GM23338 (cell line): ENCODE results near the gene POLR3G. TPM values are rescaled to one million over a fixed set of nuclear protein-coding genes. Genes with fewer than 3 reads are reported as not detected.

Source experiments
- ATAC-seq: fragments of 200-7000 bp; cut with Tn5 transposase; 3 replicates; pipeline ENCODE4 v1.9.1; 2020
- DNase-seq: peaks from one replicate; pipeline ENCODE4 v3.0.0-alpha.2; 2015; ENCODE audit warnings: low spot score
- H2AFZ ChIP-seq: fragments of 200-600 bp; sonication (generic); 2 replicates; pipeline ENCODE4 v1.8.0; 2016; ENCODE audit warnings: antibody characterized with exemption, mild to moderate bottlenecking, moderate library complexity
- H3F3A ChIP-seq: fragments of 200-600 bp; sonication (generic); replicated peaks from 2 replicates; pipeline ENCODE4 v1.8.0; 2017; ENCODE audit warnings: antibody characterized with exemption, mixed run types, low read depth
- H3K27ac ChIP-seq: fragments of 200-600 bp; sonication (generic); 2 replicates; pipeline ENCODE4 v1.6.1; 2016; ENCODE audit warnings: low read depth
- H3K27me3 ChIP-seq: fragments of 200-600 bp; sonication (generic); 2 replicates; pipeline ENCODE4 v1.8.0; 2016; ENCODE audit warnings: mild to moderate bottlenecking, mixed run types, moderate library complexity; ENCODE audit not compliant: insufficient read depth
- H3K36me3 ChIP-seq: fragments of 200-600 bp; sonication (generic); 2 replicates; pipeline ENCODE4 v1.8.0; 2016; ENCODE audit warnings: mild to moderate bottlenecking; ENCODE audit not compliant: insufficient read depth
- H3K4me1 ChIP-seq: fragments of 200-600 bp; sonication (generic); 2 replicates; pipeline ENCODE4 v1.8.0; 2016; ENCODE audit warnings: mild to moderate bottlenecking, moderate library complexity; ENCODE audit not compliant: insufficient read depth
- H3K4me2 ChIP-seq: fragments of 200-600 bp; sonication (generic); 2 replicates; pipeline ENCODE4 v1.7.1; 2017; ENCODE audit warnings: mixed run types
- H3K4me3 ChIP-seq: fragments of 200-600 bp; sonication (generic); 2 replicates; pipeline ENCODE4 v1.6.1; 2016; ENCODE audit warnings: mixed run types
- H3K79me2 ChIP-seq: fragments of 200-600 bp; sonication (generic); replicated peaks from 2 replicates; pipeline ENCODE4 v1.8.0; 2017; ENCODE audit warnings: mild to moderate bottlenecking; ENCODE audit not compliant: insufficient read depth
- H3K9me2 ChIP-seq: fragments of 200-600 bp; sonication (generic); 2 replicates; pipeline ENCODE4 v1.8.0; 2017; ENCODE audit not compliant: insufficient read depth
- H4K20me1 ChIP-seq: fragments of 200-600 bp; sonication (generic); replicated peaks from 2 replicates; pipeline ENCODE4 v1.8.0; 2017; ENCODE audit warnings: mild to moderate bottlenecking; ENCODE audit not compliant: insufficient read depth
- H3K27ac Mint-ChIP-seq: 2 replicates; pipeline ENCODE4 v1.8.0; 2020; ENCODE audit warnings: inconsistent platforms, mild to moderate bottlenecking, moderate library complexity, mixed read lengths
- H3K27me3 Mint-ChIP-seq: 3 replicates; pipeline ENCODE4 v1.8.0; 2022; ENCODE audit warnings: low read depth, mild to moderate bottlenecking, moderate library complexity, mixed read lengths, inconsistent platforms; ENCODE audit not compliant: insufficient read depth, poor library complexity
- H3K36me3 Mint-ChIP-seq: 3 replicates; pipeline ENCODE4 v1.8.0; 2021; ENCODE audit warnings: low read depth, mild to moderate bottlenecking, inconsistent platforms, moderate library complexity, mixed read lengths
- H3K4me1 Mint-ChIP-seq: 3 replicates; pipeline ENCODE4 v1.8.0; 2020; ENCODE audit warnings: mild to moderate bottlenecking, inconsistent platforms, mixed read lengths
- H3K4me3 Mint-ChIP-seq: 3 replicates; pipeline ENCODE4 v1.8.0; 2021; ENCODE audit warnings: moderate library complexity, mild to moderate bottlenecking, inconsistent platforms, mixed read lengths
- H3K9me3 Mint-ChIP-seq: 3 replicates; pipeline ENCODE4 v1.8.0; 2020; ENCODE audit warnings: moderate library complexity, mild to moderate bottlenecking, inconsistent platforms, mixed read lengths
- CREB1 ChIP-seq: fragments of 250-450 bp; sonication (Bioruptor Pico); IDR thresholded peaks from 2 replicates; pipeline ENCODE4 v1.5.0; 2020; ENCODE audit warnings: low read depth, mild to moderate bottlenecking, moderate library complexity
- EZH2 ChIP-seq: fragments of 200-600 bp; sonication (generic); IDR thresholded peaks from one replicate; pipeline ENCODE4 v1.8.0; 2017; ENCODE audit warnings: antibody characterized with exemption, mild to moderate bottlenecking, low read depth; ENCODE audit not compliant: unreplicated experiment
- EZH2phosphoT487 ChIP-seq: fragments of 200-600 bp; sonication (generic); IDR thresholded peaks from one replicate; pipeline ENCODE4 v1.8.1; 2018; ENCODE audit warnings: antibody characterized with exemption; ENCODE audit not compliant: unreplicated experiment
- JUNB ChIP-seq: IDR thresholded peaks from one replicate; pipeline ENCODE4 v1.6.1; 2016; ENCODE audit warnings: antibody characterized with exemption; ENCODE audit not compliant: unreplicated experiment
- NANOG ChIP-seq: IDR thresholded peaks from 2 replicates; pipeline ENCODE4 v1.6.1; 2016; ENCODE audit warnings: antibody characterized with exemption, borderline replicate concordance
- POLR2AphosphoS5 ChIP-seq: IDR thresholded peaks from 2 replicates; pipeline ENCODE4 v1.6.1; 2016; ENCODE audit warnings: antibody characterized with exemption, low read depth
- STAT1 ChIP-seq: IDR thresholded peaks from one replicate; pipeline ENCODE4 v1.6.1; 2016; ENCODE audit warnings: antibody characterized with exemption; ENCODE audit not compliant: unreplicated experiment
- ZNF114 ChIP-seq: fragments of 250-450 bp; sonication (Bioruptor Pico); IDR thresholded peaks from 2 replicates; pipeline ENCODE4 v1.5.0; 2020; ENCODE audit warnings: mild to moderate bottlenecking, moderate library complexity
- ZNF331 ChIP-seq: fragments of 250-450 bp; sonication (Bioruptor Pico); IDR thresholded peaks from 2 replicates; pipeline ENCODE4 v1.5.0; 2020; ENCODE audit warnings: low read depth, mild to moderate bottlenecking, moderate library complexity
- ZNF462 ChIP-seq: fragments of 250-450 bp; sonication (Bioruptor Pico); IDR thresholded peaks from 2 replicates; pipeline ENCODE4 v1.5.0; 2020; ENCODE audit warnings: mild to moderate bottlenecking, moderate library complexity
- polyA plus RNA-seq: library from polyadenylated mRNA; unstranded; fragments of >200 nt; fragmentation: Nextera tagmentation; extraction: Ambion mirVana; gene quantifications from 2 replicates; pipeline ENCODE4 v1.2.1, GENCODE V29; 2016
- total RNA-seq: library from RNA; depleted of rRNA; stranded (reverse); fragments of >200 nt; shearing (Covaris generic); gene quantifications from 2 replicates; pipeline ENCODE4 v1.2.3, GENCODE V29; 2014
- TF ChIP-seq, protein P1 (sequence below): IDR thresholded peaks from 2 replicates; pipeline ENCODE4 v1.6.1; 2016; ENCODE audit warnings: antibody characterized with exemption
- TF ChIP-seq, protein P2 (sequence below): IDR thresholded peaks from one replicate; pipeline ENCODE4 v1.6.1; 2018; ENCODE audit warnings: antibody characterized with exemption; ENCODE audit not compliant: unreplicated experiment

POLR3G gene
- total and polyA plus RNA-seq, 2 experiments from 2014 or later = 147 to 376 TPM

GRCh38 chr5:90483206-90483605, 8.5 kb downstream of the POLR3G start:
- H3K4me3 Mint-ChIP-seq = peak overlapping the region; percentile 28; the same call in 1 of the 3 replicates
- H3F3A ChIP-seq = peaks cover 3% of the 10 kb centered on the region; the same call in 1 of the 2 replicates
- H3K79me2 ChIP-seq = peaks cover 88% of the 10 kb centered on the region
- peaks cover 88% of the 10 kb centered on the region for H3K36me3 Mint-ChIP-seq
- no peak for ATAC-seq
- peaks cover 27% of the 10 kb centered on the region; the same call in 1 of the 2 replicates for H3K36me3 ChIP-seq
- peaks cover 3% of the 10 kb centered on the region; the same call in 1 of the 2 replicates for H4K20me1 ChIP-seq
- H3K4me1 Mint-ChIP-seq = peaks cover 50% of the 10 kb centered on the region
- H3K27me3 Mint-ChIP-seq = peaks cover 6% of the 10 kb centered on the region
- no peaks in the 10 kb centered on the region for H3K9me2 ChIP-seq
- no peaks in the 10 kb centered on the region for H3K27me3 ChIP-seq
- H3K27ac Mint-ChIP-seq = peak overlapping the region; percentile 92
- peaks cover 27% of the 10 kb centered on the region for H3K4me1 ChIP-seq
- no peak overlapping the region for H3K4me3 ChIP-seq
- no peak overlapping the region for H3K27ac ChIP-seq
- DNase-seq = no peak
- no peak overlapping the region for H3K4me2 ChIP-seq
- no peak overlapping the region for H2AFZ ChIP-seq
- no peaks in the 10 kb centered on the region for H3K9me3 Mint-ChIP-seq
- TF ChIP-seq STAT1 (no peak), CREB1 (CRISPR knock-in tag) (no peak), POLR2AphosphoS5 (no peak), ZNF331 (CRISPR knock-in tag) (no peak), EZH2phosphoT487 (no peak), JUNB (no peak), ZNF114 (CRISPR knock-in tag) (no peak), ZNF462 (CRISPR knock-in tag) (no peak), EZH2 (no peak), NANOG (no peak)
- TF ChIP-seq, protein P1, sequence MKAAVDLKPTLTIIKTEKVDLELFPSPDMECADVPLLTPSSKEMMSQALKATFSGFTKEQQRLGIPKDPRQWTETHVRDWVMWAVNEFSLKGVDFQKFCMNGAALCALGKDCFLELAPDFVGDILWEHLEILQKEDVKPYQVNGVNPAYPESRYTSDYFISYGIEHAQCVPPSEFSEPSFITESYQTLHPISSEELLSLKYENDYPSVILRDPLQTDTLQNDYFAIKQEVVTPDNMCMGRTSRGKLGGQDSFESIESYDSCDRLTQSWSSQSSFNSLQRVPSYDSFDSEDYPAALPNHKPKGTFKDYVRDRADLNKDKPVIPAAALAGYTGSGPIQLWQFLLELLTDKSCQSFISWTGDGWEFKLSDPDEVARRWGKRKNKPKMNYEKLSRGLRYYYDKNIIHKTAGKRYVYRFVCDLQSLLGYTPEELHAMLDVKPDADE = no peak
- TF ChIP-seq, protein P2, sequence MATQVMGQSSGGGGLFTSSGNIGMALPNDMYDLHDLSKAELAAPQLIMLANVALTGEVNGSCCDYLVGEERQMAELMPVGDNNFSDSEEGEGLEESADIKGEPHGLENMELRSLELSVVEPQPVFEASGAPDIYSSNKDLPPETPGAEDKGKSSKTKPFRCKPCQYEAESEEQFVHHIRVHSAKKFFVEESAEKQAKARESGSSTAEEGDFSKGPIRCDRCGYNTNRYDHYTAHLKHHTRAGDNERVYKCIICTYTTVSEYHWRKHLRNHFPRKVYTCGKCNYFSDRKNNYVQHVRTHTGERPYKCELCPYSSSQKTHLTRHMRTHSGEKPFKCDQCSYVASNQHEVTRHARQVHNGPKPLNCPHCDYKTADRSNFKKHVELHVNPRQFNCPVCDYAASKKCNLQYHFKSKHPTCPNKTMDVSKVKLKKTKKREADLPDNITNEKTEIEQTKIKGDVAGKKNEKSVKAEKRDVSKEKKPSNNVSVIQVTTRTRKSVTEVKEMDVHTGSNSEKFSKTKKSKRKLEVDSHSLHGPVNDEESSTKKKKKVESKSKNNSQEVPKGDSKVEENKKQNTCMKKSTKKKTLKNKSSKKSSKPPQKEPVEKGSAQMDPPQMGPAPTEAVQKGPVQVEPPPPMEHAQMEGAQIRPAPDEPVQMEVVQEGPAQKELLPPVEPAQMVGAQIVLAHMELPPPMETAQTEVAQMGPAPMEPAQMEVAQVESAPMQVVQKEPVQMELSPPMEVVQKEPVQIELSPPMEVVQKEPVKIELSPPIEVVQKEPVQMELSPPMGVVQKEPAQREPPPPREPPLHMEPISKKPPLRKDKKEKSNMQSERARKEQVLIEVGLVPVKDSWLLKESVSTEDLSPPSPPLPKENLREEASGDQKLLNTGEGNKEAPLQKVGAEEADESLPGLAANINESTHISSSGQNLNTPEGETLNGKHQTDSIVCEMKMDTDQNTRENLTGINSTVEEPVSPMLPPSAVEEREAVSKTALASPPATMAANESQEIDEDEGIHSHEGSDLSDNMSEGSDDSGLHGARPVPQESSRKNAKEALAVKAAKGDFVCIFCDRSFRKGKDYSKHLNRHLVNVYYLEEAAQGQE = no peak
